NCI-H526 (cell line): ENCODE measurements around the gene B2M.
"Not testable (repeated sequence)": the region's sequence is repeated elsewhere in the genome, so short reads cannot be mapped to it uniquely, and the experiment has no call there.

Experiments used
- DNase-seq, 2 experiments: peaks; one replicate each; lab custom pipeline; 2025; lab: John Stamatoyannopoulos, UW

B2M gene

GRCh38 chr15:44726136-44726535 lies 14.8 kb downstream of the B2M start:
- DNase-seq: no peak

- no peak for DNase-seq
Observed at GRCh38 chr15:44726568-44727484, 15.5 kb downstream of the B2M start.

DNA sequence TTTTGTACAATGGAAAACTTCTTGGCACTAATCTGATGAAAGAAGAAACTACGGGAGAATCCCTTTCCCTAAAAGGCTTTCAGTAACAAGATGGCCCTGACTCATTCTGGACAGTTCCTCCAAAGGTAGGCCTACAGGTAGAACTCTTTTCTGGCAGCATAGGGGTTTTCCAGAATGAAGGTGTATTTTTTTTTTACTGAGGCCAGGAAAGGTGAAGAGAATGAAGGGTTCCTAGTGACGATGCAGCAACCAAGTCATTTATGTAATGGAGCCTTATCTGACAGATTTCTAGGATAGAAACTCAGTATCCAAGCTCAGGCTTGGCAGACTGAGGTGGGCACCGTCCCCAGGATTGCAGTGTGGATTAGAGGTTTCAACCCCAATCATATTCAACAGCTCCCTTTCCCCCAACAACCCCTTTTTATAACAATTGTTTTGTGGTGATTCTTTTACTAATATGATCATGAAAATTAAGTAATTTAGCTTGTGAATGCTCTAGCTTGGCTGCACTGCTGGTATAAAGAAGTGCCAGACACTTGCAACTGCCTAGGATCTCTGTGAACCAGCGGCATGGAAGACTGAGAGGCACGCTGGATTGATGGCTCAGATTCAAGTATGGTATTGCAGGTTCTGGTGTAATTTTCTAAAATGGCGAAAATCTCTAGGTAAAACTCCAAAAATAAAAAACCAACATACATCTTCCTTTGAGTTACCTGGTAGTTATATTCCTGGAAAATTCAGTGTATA lies 16.3 kb downstream of the B2M start:
- DNase-seq: no peak

GRCh38 chr15:44728232-44728575 lies 16.9 kb downstream of the B2M start:
- DNase-seq: not testable (repeated sequence)

GRCh38 chr15:44728576-44729407 lies 17.5 kb downstream of the B2M start:
- peak; percentile 95 to 96 for DNase-seq

- peak in 1 of 2 experiments; percentile 80 for DNase-seq
Observed at GRCh38 chr15:44729408-44730127, 18.3 kb downstream of the B2M start.

- no peak for DNase-seq
Observed at GRCh38 chr15:44734839-44735481, 23.6 kb downstream of the B2M start.

- DNase-seq: no peak
Observed at GRCh38 chr15:44735482-44736180, 24.3 kb downstream of the B2M start.

DNA sequence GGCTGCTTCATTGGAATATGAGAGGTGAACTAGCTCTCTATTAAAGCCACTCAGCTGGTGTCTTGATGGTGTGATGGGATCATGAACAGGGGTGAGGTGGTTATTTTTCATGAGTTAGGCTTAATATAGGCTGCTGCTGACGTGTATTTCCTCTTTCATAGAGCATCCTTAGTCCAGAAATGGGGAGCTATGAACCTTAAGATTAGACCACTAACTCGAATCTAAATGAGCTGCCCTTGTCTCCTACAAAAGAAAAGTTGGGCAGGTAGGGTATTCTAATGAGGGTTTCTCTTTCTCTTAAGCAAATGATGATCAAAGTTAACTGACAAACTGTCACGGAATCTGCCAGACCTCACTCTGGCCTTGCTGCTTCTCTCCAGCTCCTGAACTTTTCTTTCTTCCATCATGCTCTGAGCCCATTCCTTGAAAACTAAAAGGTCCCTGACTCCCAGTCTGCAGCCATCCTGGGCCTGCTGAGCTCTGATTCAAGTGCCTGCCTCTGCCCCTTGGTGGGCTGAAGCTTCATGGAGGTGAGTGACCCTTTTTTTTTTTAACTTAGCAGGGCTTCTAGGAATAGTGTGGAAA lies 25.0 kb downstream of the B2M start, which contains the start of gene TRIM69:
Gene TRIM69, plus strand, starts transcription at position 348 of the 585 bp plus-strand sequence. Its CDS starts 177 bp downstream, at position 525.
- DNase-seq: no peak

GRCh38 chr15:44738340-44738984 lies 27.1 kb downstream of the B2M start:
- DNase-seq: peak; percentile 2 to 60

- not testable (repeated sequence) for DNase-seq
Observed at GRCh38 chr15:44739222-44739847, 28.0 kb downstream of the B2M start.

GRCh38 chr15:44743454-44743853 lies 32.1 kb downstream of the B2M start:
- DNase-seq: peak in 1 of 2 experiments; percentile 13

GRCh38 chr15:44753345-44753744 lies 42.0 kb downstream of the B2M start:
- no peak for DNase-seq

- no peak for DNase-seq
Observed at GRCh38 chr15:44763187-44763586, 51.9 kb downstream of the B2M start.

DNA sequence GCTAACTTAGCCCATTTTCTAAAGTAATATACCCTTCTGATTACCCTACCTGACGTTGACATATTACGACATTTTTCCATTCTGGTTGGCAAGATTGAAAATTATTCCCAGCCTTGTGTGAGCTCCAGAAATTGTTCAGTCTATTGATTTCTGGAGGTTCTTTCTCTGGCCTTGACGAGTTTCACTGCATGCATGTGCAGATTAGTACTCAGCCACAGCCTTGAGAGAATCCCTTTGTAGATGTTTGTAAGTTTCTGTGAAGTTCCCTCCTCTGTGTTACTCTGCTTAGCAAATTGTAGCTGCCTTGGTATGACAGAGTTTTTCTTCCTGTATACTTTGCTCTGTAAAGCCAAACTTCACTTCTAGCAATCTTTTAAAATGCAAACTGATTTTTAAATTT lies 52.5 kb downstream of the B2M start:
- DNase-seq: no peak

DNA sequence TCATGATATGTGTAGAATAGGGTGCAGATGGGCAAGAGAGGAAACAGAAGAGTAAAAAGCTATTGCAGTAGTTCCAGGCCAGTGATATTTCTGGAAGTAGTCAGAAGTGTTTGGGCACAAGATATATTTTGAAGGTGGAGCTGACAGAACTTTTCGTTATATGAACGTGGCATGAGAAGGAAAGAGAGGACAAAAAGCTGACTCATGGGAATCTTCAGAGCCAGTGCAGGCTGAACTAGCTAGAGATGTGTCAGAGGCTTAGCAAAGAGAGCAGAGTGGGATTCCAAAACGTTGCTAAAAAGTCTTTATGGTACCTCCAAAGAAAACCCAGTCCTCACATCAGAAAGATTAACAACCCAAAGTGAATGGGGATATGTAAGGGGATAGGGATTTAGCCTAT lies 53.7 kb downstream of the B2M start:
- no peak for DNase-seq
